ENCODE results near the gene GPR4.

GPR4 gene

DNA sequence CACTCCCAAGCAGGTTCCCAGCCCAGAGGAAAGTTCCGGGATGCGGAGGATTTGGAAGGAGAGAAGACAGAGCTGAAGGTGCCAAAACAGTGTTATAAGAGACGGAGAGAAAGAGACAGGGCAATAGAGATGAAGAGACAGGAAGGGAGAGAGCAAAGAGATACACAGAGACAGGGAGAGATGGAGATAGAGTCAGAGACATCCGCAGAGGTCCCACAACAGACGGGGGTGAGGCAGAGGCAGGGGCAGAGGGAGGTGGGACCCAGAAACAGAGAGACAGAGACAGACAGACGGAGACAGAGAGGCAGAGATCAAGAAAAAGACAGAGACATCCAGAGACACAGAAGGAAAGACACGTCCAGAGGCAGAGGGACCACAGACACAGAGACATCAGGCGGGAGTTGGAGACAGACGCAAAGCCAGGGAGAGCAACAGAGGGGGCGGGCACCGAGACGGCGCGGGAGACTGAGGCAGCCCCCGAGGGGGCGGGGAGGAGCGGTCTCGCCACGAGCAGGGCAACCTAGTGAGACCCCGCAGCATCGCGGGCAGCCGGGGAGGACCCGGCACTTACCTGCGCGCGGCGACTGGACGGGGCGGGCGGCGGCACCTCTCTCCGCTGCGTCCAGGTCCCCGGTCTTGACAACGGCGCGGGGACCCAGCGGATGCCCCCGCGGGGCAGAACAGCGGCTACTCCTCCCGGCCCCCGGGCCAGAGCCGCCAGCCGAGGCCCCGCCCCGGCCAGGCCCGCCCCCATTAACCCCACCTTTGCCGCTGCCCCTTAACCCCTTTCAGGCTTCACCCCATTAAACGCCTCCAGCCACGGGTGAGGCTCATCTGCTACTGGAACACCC, at the start of gene GPR4:
TSS of gene GPR4 (minus strand) at position 689 of the 851 bp plus-strand sequence. CDS start 10,346 bp downstream, outside the sequence.
- H3K36me3 Mint-ChIP-seq, result no peaks in the 10 kb centered on the region
- no peaks in the 10 kb centered on the region for H3K9me3 Mint-ChIP-seq
- ATAC-seq, result no peak
- H3K4me1 Mint-ChIP-seq, result peaks cover 49% of the 10 kb centered on the region
- peaks cover 70% of the 10 kb centered on the region for H3K27me3 Mint-ChIP-seq
- no peak within 1 kb of the TSS for H3K4me3 Mint-ChIP-seq
- no peak within 1 kb of the TSS for H3K27ac Mint-ChIP-seq

DNA sequence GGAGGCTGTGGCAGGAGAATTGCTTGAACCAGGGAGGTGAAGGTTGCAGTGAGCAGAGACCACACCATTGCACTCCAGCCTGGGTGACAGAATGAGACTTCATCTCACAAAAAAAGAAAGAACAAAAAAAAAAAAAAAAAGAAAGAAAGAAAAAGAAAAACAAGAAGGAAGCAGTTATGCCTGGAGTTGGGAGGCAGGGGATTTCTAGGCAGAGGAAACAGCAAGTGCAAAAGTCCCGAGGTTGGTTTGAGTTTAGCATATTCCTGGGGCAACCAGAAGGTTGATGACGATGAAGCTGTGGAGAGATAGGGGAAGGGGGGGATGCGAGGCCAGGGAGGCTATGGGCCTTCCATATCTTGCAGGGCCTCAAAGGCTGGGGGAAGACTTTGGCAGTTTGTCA, 48.7 kb upstream of the GPR4 start:
- H3K36me3 Mint-ChIP-seq, result no peaks in the 10 kb centered on the region
- peaks cover 14% of the 10 kb centered on the region for H3K27me3 Mint-ChIP-seq
- no peak overlapping the region for H3K27ac Mint-ChIP-seq
- ATAC-seq, result no peak
- H3K4me1 Mint-ChIP-seq, result peaks cover 8% of the 10 kb centered on the region
- no peak overlapping the region for H3K4me3 Mint-ChIP-seq
- no peaks in the 10 kb centered on the region for H3K9me3 Mint-ChIP-seq

DNA sequence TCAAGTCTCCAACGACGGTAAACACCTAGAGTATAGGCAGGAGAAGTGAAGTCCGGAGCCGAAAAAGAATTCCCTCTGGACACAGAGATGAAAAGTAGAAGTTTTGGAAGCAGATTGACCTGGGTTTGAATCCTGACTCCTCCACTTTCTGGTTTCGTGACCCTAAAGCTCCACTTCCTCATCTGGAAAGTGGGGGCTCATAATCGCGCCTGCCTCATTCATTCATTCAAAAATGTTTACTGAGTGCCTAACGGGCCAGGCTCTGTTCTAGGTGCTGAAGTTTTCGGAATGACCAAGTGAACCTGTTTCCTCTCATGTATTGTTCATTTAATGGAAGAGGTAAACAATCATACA, 44.3 kb upstream of the GPR4 start:
- H3K4me3 Mint-ChIP-seq, result peak overlapping the region; percentile 72
- H3K36me3 Mint-ChIP-seq, result peaks cover under 1% of the 10 kb centered on the region
- peaks cover under 1% of the 10 kb centered on the region for H3K9me3 Mint-ChIP-seq
- ATAC-seq, result no peak
- peaks cover 43% of the 10 kb centered on the region for H3K4me1 Mint-ChIP-seq
- peaks cover 12% of the 10 kb centered on the region for H3K27me3 Mint-ChIP-seq
- H3K27ac Mint-ChIP-seq, result no peak overlapping the region

DNA sequence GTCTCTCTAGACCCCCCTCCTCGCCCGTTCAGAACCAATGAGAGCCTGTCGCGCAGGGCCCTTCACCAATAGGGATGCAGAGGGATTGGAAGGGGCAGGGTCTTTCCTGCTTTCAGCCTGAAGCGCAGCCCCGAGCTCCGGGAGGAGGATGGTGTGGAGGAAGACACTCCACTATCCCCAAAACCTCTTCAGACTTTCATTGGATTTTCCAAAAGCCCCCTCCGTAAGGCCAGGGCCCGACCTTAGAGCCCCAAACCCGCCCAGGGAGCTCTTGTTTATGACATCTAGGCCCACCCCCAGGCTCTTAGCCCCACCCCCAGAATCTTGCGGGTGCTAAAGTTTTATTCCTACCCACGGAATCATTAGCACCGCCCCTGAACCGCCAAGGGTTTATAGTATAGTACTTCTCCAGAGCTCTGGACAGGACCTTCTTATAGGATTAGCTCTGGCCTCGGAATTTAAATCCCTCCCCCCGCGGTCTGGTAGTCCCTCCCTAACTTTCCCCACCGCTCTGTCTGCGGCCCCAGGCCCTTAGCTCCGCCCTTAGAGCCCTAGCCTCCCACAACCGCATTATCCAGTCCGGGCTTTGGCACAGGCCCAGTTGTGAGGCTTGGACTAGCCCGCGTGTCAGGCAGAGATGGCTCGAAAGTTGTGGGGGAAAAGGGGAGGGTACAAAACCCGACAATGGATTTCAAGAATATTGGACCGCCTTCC, 43.8 kb upstream of the GPR4 start:
- H3K4me1 Mint-ChIP-seq, result peaks cover 48% of the 10 kb centered on the region
- ATAC-seq, result peak; percentile 59
- H3K36me3 Mint-ChIP-seq, result peaks cover 6% of the 10 kb centered on the region
- H3K27ac Mint-ChIP-seq, result peak overlapping the region; percentile 18
- H3K4me3 Mint-ChIP-seq, result peak overlapping the region; percentile 72
- H3K9me3 Mint-ChIP-seq, result peaks cover 3% of the 10 kb centered on the region
- H3K27me3 Mint-ChIP-seq, result peaks cover 7% of the 10 kb centered on the region

DNA sequence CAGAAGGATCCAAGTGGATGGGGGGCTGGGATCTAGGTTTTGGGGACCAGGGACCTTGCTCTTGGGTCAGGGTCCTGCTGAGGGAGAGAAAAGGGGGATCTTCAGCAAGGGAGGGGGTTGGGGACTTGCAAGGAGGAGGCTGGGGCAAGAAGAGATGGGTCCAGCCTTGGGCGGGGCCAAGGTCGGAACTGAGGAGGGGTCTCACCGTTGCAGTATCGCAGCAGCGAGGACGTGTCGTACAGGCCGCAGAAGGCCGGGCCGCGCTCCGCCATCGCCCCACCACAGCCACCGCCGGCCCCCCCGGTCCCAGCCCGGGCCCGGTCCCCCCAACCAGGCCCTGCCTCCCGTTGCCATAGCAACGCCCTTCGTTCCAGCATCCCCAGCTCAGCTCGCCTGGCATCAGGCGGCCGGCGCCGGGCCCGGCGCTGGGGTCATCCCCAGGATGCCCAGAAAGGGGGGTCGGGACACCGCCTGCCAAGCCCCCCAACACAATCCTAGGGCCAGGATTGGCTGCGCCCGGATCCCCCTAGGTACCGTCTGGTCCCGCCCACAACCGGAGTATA, 43.1 kb upstream of the GPR4 start:
- H3K27me3 Mint-ChIP-seq, result peaks cover under 1% of the 10 kb centered on the region
- peak overlapping the region; percentile 18 for H3K27ac Mint-ChIP-seq
- H3K4me3 Mint-ChIP-seq, result peak overlapping the region; percentile 72
- H3K4me1 Mint-ChIP-seq, result peaks cover 51% of the 10 kb centered on the region
- H3K36me3 Mint-ChIP-seq, result peaks cover 8% of the 10 kb centered on the region
- ATAC-seq, result no peak
- H3K9me3 Mint-ChIP-seq, result peaks cover 3% of the 10 kb centered on the region

DNA sequence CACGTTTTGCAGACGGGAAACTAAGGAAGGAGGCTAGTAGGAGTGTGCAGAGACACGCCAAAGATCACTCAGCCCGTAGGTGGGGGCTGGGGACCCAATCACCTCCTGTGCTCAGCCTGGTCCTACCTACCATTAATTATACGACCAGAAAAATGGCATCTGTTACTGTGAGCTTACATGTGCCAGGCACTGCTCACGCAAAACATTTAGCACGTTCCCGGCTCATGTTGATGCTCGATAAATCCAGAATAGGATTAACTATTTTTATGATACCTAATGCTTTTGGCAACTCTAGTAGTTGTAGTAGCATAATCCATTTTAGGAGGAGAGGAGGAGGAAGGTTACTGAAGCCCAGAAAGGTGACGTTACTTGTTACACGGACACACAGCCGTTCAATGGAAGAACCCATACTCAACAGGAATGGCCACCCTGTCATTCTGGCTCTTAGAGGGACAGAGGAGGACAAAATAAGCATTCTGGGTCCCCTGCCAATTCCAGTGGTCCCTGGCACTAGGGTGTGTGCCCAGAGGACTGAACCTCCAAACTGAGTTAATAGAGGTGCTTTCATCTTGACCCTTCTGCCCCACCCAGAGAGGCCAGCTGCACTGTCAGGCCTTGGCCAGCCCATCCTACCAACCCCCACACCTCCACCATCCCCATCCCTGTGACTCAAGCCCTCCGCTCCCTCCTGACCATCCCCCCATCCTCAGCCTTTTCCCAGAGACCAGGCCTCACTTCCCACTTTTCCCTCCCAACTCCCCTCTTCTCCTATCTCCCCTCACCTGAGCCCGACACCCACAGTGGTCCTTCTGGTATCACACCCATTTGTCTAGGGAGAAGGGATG, 42.1 kb upstream of the GPR4 start:
- Mint-ChIP-seq H3K27me3 (no peaks in the 10 kb centered on the region), H3K4me3 (no peak overlapping the region), H3K9me3 (peaks cover 3% of the 10 kb centered on the region), H3K36me3 (peaks cover 8% of the 10 kb centered on the region), H3K4me1 (peaks cover 52% of the 10 kb centered on the region), H3K27ac (peak overlapping the region; percentile 18)
- no peak for ATAC-seq

DNA sequence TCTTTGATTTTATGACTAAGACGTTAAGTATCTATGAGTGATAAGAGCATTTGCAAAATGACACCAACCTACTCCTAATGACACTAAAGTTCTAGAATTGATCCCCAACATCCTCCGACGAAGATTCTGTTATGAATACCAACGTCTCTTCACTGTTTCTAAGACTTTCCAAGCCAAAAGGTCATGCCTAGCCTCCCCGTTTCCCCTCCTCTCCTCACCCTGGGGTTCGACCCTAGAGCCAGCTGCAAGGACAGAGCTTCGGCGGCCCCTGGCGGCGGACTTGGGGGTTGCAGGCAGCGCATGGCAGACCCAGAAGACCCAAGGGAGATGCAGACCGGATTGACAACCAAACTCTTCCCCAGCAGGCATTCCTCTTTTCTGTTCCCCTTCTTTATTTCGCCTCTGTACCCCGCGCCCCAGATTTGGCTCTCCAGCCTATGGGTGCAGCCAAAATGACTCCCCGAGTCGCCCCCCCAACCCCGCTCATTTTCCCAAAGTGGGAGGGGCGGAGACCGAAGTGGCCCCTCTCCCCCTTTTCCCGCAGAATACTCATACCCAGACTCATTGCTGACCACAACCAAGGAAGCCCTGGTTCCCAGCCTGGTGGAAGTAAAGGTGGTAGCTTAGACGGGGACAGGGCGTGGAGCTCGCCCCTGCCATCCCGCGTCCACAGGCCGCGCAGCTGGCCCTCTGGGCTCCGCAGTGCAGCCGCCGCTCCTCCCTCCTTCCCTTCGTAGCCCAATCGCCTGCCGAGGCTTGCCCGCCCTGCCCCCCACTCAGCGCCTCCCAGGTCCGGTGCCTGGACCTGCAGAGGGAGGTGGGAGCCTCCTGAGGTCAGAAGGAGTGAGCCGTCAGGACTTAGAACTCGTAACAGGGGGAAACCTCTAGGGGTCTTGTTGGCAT, 41.3 kb upstream of the GPR4 start:
- Mint-ChIP-seq H3K27ac (peak overlapping the region; percentile 86), H3K27me3 (no peaks in the 10 kb centered on the region), H3K4me3 (peak overlapping the region; percentile 64), H3K4me1 (peaks cover 61% of the 10 kb centered on the region), H3K9me3 (peaks cover 3% of the 10 kb centered on the region), H3K36me3 (peaks cover 14% of the 10 kb centered on the region)
- peak; percentile 58 for ATAC-seq

DNA sequence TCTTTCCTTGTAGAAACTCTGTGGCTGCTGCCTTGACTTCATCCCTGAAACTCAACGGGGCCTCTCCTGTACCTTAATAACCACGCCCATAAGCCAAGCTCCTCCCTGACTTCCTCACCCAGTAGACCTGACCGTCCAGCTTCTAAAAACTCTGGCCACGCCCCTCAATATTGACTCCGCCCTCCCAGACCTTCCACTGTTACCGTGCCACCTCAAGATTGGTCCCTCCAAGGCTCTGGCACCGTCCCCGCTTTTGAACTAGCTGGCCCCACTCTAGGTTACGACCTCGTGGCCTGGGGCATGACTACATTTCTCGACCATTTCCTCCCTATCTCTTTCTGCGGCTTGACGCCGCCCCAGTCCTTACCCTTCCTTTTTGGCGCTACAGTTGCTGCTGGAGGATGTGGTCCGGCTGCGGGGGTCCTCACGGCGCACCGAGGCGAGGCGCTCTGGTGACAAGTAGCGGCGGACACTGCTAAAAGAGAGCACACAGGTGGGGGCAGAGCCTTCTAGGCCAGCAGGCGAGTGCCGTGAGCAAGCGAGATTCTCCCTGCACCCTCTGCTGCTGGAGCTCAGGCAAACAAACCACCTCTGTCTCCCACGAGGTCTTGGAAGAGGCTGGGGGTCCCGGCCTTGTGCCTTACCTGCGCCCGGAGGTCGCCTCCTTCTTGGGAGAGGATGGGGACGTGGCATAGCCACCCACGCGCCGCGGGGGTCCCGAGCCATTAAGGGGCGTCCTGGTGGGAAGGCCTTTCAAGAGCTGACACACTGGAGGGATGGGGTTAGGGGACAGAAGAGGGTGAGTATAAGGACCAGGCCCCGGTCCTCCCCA, 39.5 kb upstream of the GPR4 start:
- Mint-ChIP-seq H3K27me3 (no peaks in the 10 kb centered on the region), H3K27ac (peak overlapping the region; percentile 86), H3K4me1 (peaks cover 62% of the 10 kb centered on the region), H3K4me3 (peak overlapping the region; percentile 69), H3K36me3 (peaks cover 14% of the 10 kb centered on the region), H3K9me3 (peaks cover 3% of the 10 kb centered on the region)
- peak; percentile 76 for ATAC-seq

DNA sequence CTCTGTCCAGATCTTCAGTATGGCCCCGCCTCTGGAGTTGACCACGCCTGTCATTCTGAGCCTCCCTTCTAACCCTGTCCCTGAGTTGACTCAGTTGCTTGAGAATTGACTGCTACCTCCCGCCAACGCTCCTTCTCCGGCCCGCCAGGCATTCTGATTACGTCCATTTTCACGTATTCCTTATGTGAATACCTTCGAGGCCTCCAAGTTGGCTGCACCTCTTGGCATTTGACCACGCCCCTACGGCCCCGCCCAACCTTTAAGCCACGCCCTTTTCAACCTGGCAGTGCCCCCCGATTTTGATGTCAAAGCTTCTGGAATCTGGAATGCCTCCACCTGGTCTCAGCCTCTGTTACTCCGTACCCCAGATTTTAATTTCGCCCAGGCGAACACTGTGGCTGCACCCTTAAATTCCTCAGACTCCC, 38.8 kb upstream of the GPR4 start:
- Mint-ChIP-seq H3K4me3 (peak overlapping the region; percentile 69), H3K27ac (peak overlapping the region; percentile 86), H3K9me3 (peaks cover 3% of the 10 kb centered on the region), H3K36me3 (peaks cover 14% of the 10 kb centered on the region), H3K27me3 (no peaks in the 10 kb centered on the region), H3K4me1 (peaks cover 56% of the 10 kb centered on the region)
- no peak for ATAC-seq

DNA sequence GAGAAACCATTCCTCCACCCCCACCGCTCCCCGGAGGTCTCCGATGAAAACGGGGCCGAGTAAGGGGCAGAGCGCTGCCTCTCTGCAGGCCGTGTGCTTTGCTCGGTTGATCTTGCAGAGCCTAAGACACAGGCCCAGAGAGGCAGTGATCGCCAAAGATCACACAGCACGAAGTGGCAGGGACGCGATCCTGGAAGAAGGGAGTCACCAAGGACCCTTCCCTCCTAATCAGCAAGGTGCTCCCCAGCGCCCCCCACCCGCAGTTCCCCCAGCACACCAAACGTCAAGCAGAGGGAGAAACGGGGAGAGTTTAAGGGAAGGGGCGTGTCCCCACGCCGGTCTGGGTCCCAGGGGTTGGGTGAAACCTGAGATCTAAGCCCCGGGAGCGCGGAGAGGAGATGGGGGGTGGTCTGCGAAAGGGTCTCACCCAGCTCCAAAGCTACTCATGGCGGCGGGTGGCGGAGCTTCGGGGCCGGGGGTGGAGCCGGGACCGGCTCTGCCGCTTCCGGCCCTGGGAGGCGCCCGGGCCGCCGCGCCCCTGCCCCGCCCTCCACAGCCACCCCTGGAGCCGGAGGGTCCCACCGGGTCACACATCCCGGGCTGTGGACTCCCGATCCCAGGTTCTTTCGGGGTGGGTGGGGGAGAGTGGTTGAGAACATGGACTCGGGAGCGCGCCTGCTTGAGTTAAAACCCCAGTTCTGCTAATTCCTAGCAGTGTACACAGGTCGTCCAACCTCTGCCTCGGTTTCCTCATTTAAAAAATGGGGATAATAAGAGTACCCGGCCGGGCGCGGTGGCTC, 37.1 kb upstream of the GPR4 start, which contains the start of gene EML2:
TSS of gene EML2 (minus strand) at position 468 of the 800 bp plus-strand sequence. CDS start at position 447, 21 bp downstream.
- no peak for ATAC-seq
- Mint-ChIP-seq H3K4me1 (peaks cover 47% of the 10 kb centered on the region), H3K27me3 (no peaks in the 10 kb centered on the region), H3K9me3 (peaks cover 3% of the 10 kb centered on the region), H3K36me3 (peaks cover 14% of the 10 kb centered on the region), H3K27ac (peak within 1 kb of the TSS; percentile 89), H3K4me3 (peak within 1 kb of the TSS; percentile 99)

DNA sequence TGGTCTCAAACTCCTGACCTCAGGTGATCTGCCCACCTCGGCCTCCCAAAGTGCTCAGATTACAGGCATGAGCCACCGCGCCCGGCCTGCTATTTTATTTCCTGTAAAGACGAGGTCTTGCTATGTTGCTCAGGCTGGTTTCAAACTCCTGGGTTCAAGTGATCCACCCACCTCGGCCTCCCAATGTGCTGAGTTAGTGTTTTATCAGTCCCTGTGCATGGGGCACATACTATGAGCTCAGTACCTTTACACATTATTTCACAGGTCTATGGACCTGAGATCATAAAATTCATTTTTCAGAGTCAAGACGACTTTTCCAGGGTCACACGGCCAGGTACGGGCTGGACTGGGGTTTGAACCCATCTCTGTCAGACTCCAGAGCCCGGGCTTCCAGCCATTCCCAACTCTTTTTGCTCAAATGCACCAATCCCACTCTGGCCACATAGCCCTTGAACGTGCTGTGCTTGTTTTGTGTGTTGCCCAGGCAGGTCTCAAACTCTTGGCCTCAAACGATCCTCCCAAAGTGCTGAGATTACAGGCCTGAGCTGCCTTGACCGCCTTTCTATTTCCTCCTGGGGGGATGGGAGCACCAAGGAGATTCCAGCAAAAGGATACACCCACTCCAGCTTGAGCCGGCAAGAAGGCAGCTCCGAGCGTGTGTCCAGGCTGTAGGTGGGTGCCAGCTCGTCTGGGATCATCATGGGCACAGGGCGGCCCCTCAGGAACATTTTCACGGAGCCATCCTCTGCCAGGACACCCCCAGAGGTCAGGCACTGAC, 36.1 kb upstream of the GPR4 start:
- H3K36me3 Mint-ChIP-seq, result peaks cover 14% of the 10 kb centered on the region
- peak overlapping the region; percentile 89 for H3K27ac Mint-ChIP-seq

DNA sequence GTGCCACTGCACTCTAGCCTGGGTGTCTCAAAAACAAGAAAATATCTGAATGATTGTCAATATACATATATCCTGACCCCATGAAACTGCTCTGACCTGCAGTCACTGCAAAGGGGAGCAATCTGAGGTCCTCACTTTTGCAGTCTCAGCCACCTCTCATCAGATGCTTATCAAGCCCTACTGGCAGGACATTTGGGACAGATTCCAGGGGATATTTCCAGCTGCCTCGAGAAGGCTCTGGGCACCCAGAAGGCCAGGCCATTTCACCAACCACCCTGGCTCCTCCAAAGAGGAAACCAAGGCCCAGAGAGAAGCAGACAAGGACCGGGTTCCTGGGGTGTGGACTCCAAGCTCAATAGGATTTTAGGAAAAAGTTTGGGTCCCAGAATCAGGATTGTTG, 34.9 kb upstream of the GPR4 start:
- no peak for ATAC-seq
- Mint-ChIP-seq H3K4me1 (peaks cover 27% of the 10 kb centered on the region), H3K27me3 (no peaks in the 10 kb centered on the region), H3K9me3 (peaks cover 3% of the 10 kb centered on the region), H3K36me3 (peaks cover 14% of the 10 kb centered on the region), H3K27ac (no peak overlapping the region), H3K4me3 (no peak overlapping the region)

More for the DNA sequence above, 36.1 kb upstream of the GPR4 start:
- no peaks in the 10 kb centered on the region for H3K27me3 Mint-ChIP-seq
- ATAC-seq, result no peak
- peak overlapping the region; percentile 99 for H3K4me3 Mint-ChIP-seq
- peaks cover 37% of the 10 kb centered on the region for H3K4me1 Mint-ChIP-seq
- H3K9me3 Mint-ChIP-seq, result peaks cover 3% of the 10 kb centered on the region

Data from stimulated activated memory B cell treated with anti-CD40 and anti-IgM and Interleukin-4, amounts not matched to agents 10 μg/mL and 1 μg/mL and 100 μg/mL, for 72 hours (primary cell).